Measurements from ENCODE around the gene ECPAS.

The ECPAS gene

DNA sequence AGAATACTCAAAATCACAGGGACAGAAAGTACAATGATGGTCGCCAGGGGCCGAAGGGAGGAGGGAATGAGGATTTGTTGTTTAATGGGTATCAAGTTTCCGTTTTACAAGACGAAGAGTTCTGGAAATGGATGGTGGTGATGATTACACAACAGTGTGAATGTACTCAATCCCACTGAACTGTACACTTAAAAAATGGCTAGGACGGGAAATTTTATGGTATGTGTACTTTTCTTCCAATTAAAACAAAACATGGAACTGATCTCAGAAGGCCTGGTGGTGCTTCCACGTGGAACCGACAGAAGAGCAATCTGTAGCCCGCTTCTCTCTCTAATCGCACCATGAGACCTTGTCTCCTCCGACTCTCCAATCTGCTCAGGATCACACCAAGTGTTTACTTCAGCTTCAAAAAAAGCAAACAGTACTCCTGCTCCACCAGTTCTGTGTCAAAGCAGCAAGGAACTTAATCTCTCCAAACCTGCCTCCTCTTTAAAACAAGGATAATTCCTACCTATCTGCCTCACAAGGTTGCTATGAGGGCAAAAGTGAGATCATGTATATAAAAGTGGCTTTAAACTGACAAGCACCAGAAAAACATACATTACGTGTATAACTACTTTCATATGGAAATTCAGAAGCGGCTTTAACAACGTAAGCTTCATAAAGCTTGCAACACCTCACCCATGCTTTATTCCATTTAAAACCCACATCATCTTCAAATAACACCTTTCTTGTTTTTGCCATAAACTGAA lies 2.1 kb downstream of the ECPAS start:
- no peaks in the 10 kb centered on the region for H3K27me3 ChIP-seq
- TF ChIP-seq, protein P1, sequence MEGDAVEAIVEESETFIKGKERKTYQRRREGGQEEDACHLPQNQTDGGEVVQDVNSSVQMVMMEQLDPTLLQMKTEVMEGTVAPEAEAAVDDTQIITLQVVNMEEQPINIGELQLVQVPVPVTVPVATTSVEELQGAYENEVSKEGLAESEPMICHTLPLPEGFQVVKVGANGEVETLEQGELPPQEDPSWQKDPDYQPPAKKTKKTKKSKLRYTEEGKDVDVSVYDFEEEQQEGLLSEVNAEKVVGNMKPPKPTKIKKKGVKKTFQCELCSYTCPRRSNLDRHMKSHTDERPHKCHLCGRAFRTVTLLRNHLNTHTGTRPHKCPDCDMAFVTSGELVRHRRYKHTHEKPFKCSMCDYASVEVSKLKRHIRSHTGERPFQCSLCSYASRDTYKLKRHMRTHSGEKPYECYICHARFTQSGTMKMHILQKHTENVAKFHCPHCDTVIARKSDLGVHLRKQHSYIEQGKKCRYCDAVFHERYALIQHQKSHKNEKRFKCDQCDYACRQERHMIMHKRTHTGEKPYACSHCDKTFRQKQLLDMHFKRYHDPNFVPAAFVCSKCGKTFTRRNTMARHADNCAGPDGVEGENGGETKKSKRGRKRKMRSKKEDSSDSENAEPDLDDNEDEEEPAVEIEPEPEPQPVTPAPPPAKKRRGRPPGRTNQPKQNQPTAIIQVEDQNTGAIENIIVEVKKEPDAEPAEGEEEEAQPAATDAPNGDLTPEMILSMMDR (IDR thresholded peaks at IDR 0.05; ENCODE audit: low read depth, low read length) = no peak
- H3K36me3 ChIP-seq = no peaks in the 10 kb centered on the region; the same call in 1 of the 2 replicates
- no peaks in the 10 kb centered on the region for H3K9me3 ChIP-seq
- DNase-seq = no peak
- no peaks in the 10 kb centered on the region for H3K4me1 ChIP-seq
- H3K4me3 ChIP-seq (ENCODE audit: low read depth, low read length) = peak overlapping the region; percentile 88

DNA sequence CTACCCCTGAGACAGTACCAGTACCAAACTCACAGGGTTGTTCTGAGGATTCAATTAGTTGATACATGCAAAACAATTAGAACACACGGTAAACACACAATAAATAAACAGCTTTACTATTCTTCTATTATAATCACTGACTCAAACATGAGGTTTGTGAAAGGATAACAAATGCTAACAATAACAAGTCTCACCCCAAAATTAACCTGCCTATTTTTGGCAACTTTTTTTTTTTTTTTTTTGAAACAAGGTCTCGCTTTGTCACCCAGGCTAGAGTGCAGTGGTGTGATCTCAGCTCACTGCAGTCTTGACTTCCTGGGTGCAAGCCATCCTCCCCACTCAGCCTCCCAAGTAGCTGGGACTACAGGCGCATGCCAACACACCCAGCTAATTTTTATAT lies 6.5 kb downstream of the ECPAS start:
- TF ChIP-seq, protein P1 (IDR thresholded peaks at IDR 0.05; ENCODE audit: low read depth, low read length) = no peak
- no peak for DNase-seq
- no peaks in the 10 kb centered on the region for H3K4me1 ChIP-seq

DNA sequence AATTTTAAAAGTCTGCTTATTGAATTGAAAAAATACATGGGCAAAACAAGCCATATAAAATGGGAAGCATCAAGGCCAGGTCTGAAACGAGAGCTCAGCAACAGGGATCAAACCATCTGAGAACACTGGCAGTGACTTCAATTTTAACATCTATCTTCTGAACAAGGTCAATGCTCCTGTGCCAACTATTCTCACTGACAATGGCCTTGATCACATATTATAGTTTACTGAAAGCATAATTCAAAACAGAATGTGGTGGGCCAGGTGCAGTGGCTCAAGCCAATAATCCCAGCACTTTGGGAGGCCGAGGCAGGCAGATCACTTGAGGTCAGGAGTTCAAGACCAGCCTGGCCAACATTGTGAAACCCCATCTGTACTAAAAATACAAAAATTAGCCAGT lies 9.0 kb downstream of the ECPAS start:
- Histone ChIP-seq H3K36me3 (no peaks in the 10 kb centered on the region), H3K27me3 (no peaks in the 10 kb centered on the region), H3K4me3 (ENCODE audit: low read depth, low read length) (no peak overlapping the region), H3K4me1 (no peaks in the 10 kb centered on the region), H3K9me3 (no peaks in the 10 kb centered on the region)
- TF ChIP-seq, protein P1 (IDR thresholded peaks at IDR 0.05; ENCODE audit: low read depth, low read length) = no peak
- no peak for DNase-seq

More for the DNA sequence above, 6.5 kb downstream of the ECPAS start:
- Histone ChIP-seq H3K27me3 (no peaks in the 10 kb centered on the region), H3K36me3 (no peaks in the 10 kb centered on the region), H3K9me3 (no peaks in the 10 kb centered on the region), H3K4me3 (ENCODE audit: low read depth, low read length) (no peak overlapping the region)

DNA sequence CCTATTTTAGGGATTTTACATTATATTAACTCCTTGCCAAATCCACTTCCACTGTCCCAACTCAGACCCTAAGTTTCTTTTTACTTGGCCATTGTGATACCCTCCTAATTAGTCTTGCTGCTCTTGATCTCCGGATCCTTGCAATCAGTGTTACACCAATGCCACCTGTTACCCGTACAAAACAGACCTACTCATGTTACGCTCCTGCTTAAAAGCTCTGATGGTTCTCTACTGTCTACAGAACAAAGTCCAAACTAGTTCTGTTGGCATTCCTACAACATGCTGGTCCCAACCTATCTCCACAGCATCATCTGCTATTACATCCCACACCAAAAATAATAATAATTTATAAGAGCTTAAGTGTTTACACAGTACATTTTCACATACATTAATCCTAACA lies 9.8 kb downstream of the ECPAS start:
- Histone ChIP-seq H3K4me3 (ENCODE audit: low read depth, low read length) (no peak overlapping the region), H3K4me1 (no peaks in the 10 kb centered on the region), H3K9me3 (no peaks in the 10 kb centered on the region), H3K27me3 (no peaks in the 10 kb centered on the region), H3K36me3 (no peaks in the 10 kb centered on the region)
- no peak for DNase-seq
- TF ChIP-seq, protein P1 (IDR thresholded peaks at IDR 0.05; ENCODE audit: low read depth, low read length) = no peak

DNA sequence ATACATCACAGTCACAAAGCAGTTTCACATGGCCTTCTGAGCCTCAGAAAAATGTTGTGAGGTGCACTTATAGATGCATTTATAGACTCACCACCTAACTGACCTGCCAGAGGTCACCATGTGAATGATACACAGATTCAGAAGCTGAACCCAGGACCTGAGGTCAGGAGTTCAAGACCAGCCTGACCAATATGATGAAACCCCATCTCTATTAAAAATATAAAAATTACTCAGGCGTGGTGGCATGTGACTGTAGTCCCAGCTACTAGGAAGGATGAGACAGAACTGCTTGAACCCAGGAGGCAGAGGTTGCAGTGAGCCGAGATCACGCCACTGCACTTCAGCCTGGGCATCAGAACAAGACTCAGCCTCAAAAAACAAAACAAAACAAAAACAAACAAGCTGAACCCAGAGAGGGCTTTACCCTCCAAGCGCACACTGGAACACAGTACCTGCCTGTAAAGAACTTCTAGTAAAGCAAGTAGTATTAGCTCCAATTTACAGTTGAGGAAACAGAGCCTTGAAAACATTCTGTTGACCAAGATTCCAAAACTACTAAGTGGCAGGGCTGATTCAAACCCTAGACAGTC lies 16.3 kb downstream of the ECPAS start:
- H3K36me3 ChIP-seq = no peaks in the 10 kb centered on the region
- H3K4me1 ChIP-seq = no peaks in the 10 kb centered on the region
- H3K9me3 ChIP-seq = no peaks in the 10 kb centered on the region
- no peak overlapping the region for H3K4me3 ChIP-seq (ENCODE audit: low read depth, low read length)
- H3K27me3 ChIP-seq = no peaks in the 10 kb centered on the region
- TF ChIP-seq, protein P1 (IDR thresholded peaks at IDR 0.05; ENCODE audit: low read depth, low read length) = no peak
- DNase-seq = no peak

DNA sequence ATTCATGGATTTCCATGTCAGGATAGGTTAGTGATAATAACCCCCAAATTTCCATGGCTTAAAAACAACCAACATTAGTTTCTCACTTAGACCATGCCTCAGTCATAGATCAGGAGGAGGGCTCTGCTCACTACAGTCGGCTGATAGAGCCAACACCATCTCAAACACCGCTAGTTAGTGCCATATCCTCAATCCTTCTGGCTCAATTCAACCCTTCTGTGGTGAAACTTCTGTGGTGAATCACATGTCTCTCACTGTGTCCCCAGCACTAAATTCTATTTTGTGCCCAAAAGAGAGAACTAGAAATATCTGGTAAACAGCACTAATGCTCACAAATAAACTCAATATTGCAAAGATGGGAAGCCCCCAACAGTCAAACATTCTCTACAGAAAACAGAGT lies 21.1 kb downstream of the ECPAS start:
- Histone ChIP-seq H3K27me3 (no peaks in the 10 kb centered on the region; the same call in 1 of the 2 replicates), H3K4me1 (no peaks in the 10 kb centered on the region), H3K36me3 (no peaks in the 10 kb centered on the region), H3K9me3 (no peaks in the 10 kb centered on the region), H3K4me3 (ENCODE audit: low read depth, low read length) (no peak overlapping the region)
- TF ChIP-seq, protein P1 (IDR thresholded peaks at IDR 0.05; ENCODE audit: low read depth, low read length) = no peak
- no peak for DNase-seq

Data from BE2C (cell line).